ENCODE data around the gene FSCN2. TPM values are rescaled to one million over a fixed set of nuclear protein-coding genes. Genes with fewer than 3 reads are reported as not detected.

Gene FSCN2
- total and polyA plus RNA-seq, 10 of the 15 experiments (the other 5 are each of a cell fraction or from before 2014, with no cell fraction given) = 0.12 to 2.1 (median 0.65) TPM; not detected in 3

DNA sequence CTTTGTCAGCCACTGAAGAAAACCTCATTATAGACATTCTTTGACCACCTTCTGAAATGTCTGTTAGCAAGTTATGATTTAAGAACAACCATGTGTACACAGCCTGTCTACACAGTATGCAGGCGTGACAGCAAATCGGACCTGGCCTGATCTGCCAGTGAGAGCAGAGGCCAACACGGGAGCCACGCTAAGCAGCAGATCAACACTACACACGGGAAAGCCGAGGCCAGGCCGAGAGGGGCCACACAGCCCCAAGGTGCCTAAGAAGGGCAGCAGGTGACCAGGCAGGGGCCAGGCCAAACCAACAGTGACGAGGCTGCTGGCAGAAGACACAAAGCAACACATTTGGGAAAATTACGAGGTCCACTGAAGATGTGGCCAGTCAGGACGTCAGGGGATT, 40.2 kb downstream of the FSCN2 start:
- Histone ChIP-seq H3K4me3 (no peak overlapping the region), H3K4me2 (ENCODE audit: control insufficient read depth, insufficient read depth) (no peak overlapping the region), H3K79me2 (ENCODE audit: control insufficient read depth, insufficient read depth, low read length) (no peaks in the 10 kb centered on the region), H3K27ac (ENCODE audit: control insufficient read depth, insufficient read depth) (no peak overlapping the region), H4K20me1 (ENCODE audit: control insufficient read depth, insufficient read depth) (no peaks in the 10 kb centered on the region), H3K4me1 (ENCODE audit: control insufficient read depth, insufficient read depth, low read length) (no peaks in the 10 kb centered on the region), H3K36me3 (ENCODE audit: control insufficient read depth in 2 of 2, insufficient read depth in 2 of 2, low read length in 1 of 2) (peaks cover 45 to 54% of the 10 kb centered on the region in 2 experiments), H3K9ac (ENCODE audit: control insufficient read depth, insufficient read depth, low read length) (no peak overlapping the region), H3K27me3 (replicated peaks in 1 of 2; ENCODE audit: control insufficient read depth in 2 of 2, insufficient read depth in 2 of 2, low read length in 1 of 2) (no peaks in the 10 kb centered on the region), H2AFZ (ENCODE audit: control insufficient read depth, low read depth, low read length) (no peak overlapping the region), H3K9me3 (replicated peaks; ENCODE audit: control insufficient read depth, insufficient read depth, low read length) (no peaks in the 10 kb centered on the region)
- RAD21 ChIA-PET (ENCODE audit: unreplicated experiment) = no interaction called here
- in situ Hi-C loops (cut with MboI) (no loop called here), intact Hi-C loops (cut with micrococcal nuclease; ENCODE audit: unreplicated experiment) (no loop called here)
- no peak for DNase-seq (ENCODE audit: low read depth, low spot score)
- WGBS (ENCODE audit: insufficient coverage, insufficient replicate concordance, low lambda C conversion rate, missing lambda C conversion rate) = 97% methylated on average over 10 of the region's 10 CpGs
- no peak for ATAC-seq
- BruUV-seq (replicated peaks) = no TSS peak
- no peak for FAIRE-seq
- CTCF ChIA-PET = interaction anchor here (1.0 kb wide), 1 partner anchor 32 kb away, joined by 3 read pairs; no protein-coding TSS in a partner anchor
- no peak for TF ChIP-seq TAF1 (IDR thresholded peaks at IDR 0.05; ENCODE audit: borderline replicate concordance, low read depth, low read length)
- no peak for TF ChIP-seq RAD51 (IDR thresholded peaks at IDR 0.05)
- TF ChIP-seq, protein P1, sequence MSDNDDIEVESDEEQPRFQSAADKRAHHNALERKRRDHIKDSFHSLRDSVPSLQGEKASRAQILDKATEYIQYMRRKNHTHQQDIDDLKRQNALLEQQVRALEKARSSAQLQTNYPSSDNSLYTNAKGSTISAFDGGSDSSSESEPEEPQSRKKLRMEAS (IDR thresholded peaks at IDR 0.05; ENCODE audit: low read depth, low read length) = no peak
- no peak for TF ChIP-seq PAX8 (IDR thresholded peaks at IDR 0.05)
- TF ChIP-seq ZNF622 (IDR thresholded peaks at IDR 0.05) = no peak
- no peak for TF ChIP-seq IKZF2 (IDR thresholded peaks at IDR 0.05)
- no peak for TF ChIP-seq ATF7 (IDR thresholded peaks at IDR 0.05; ENCODE audit: low read depth)
- no peak for TF ChIP-seq YBX1 (IDR thresholded peaks at IDR 0.05)
- TF ChIP-seq SPI1 (IDR thresholded peaks at IDR 0.05; ENCODE audit: borderline replicate concordance, insufficient read depth, low read depth, low read length) = no peak
- no peak for TF ChIP-seq CBX3 (IDR thresholded peaks at IDR 0.05; ENCODE audit: borderline replicate concordance, low read depth)
- no peak for TF ChIP-seq CBX5 (IDR thresholded peaks at IDR 0.05; ENCODE audit: low read depth)
- TF ChIP-seq IRF5 (IDR thresholded peaks at IDR 0.05; ENCODE audit: borderline replicate concordance) = no peak
- no peak for TF ChIP-seq USF2 (IDR thresholded peaks at IDR 0.05; ENCODE audit: borderline replicate concordance, low read depth, low read length)
- SMC1A ChIA-PET (ENCODE audit: uncharacterized antibody, unreplicated experiment) = no interaction called here
- POLR2A ChIA-PET = interaction anchor here (1.1 kb wide), 1 partner anchor 30 kb away, joined by 5 read pairs; no protein-coding TSS in a partner anchor

Data from GM12878 (cell line).